NCI-H82 treated with DMSO at 0.1 percent for 48 hours (cell line): ENCODE results near the gene TBX19.

Source experiments
- DNase-seq: peaks from one replicate; lab custom pipeline; 2025; ENCODE audit not compliant: unreplicated experiment; lab: John Stamatoyannopoulos, UW

The TBX19 gene

GRCh38 chr1:168279253-168279652 is 1.4 kb upstream of the TBX19 start:
- DNase-seq, result no peak

GRCh38 chr1:168281603-168282325 is 1.1 kb downstream of the TBX19 start:
- DNase-seq, result no peak

- DNase-seq, result no peak
These were observed 4.8 kb downstream of the TBX19 start for GRCh38 chr1:168285521-168285790.

GRCh38 chr1:168285971-168286927 is 5.6 kb downstream of the TBX19 start:
- DNase-seq, result no peak

GRCh38 chr1:168287237-168287664 is 6.6 kb downstream of the TBX19 start:
- no peak for DNase-seq

- no peak for DNase-seq
These were observed 7.8 kb downstream of the TBX19 start for GRCh38 chr1:168288311-168289052.

GRCh38 chr1:168291222-168291837 is 10.7 kb downstream of the TBX19 start:
- DNase-seq, result no peak

GRCh38 chr1:168293356-168293755 is 12.7 kb downstream of the TBX19 start:
- no peak for DNase-seq

GRCh38 chr1:168295411-168296114 is 14.9 kb downstream of the TBX19 start:
- no peak for DNase-seq

- DNase-seq, result no peak
These were observed 16.5 kb downstream of the TBX19 start for GRCh38 chr1:168297019-168297730.

- no peak for DNase-seq
These were observed 17.8 kb downstream of the TBX19 start for GRCh38 chr1:168298446-168298845.

GRCh38 chr1:168300626-168301025 is 19.9 kb downstream of the TBX19 start:
- DNase-seq, result no peak

GRCh38 chr1:168301664-168302320 is 21.1 kb downstream of the TBX19 start:
- no peak for DNase-seq

GRCh38 chr1:168303716-168304540 is 23.3 kb downstream of the TBX19 start:
- no peak for DNase-seq

GRCh38 chr1:168304865-168305264 is 24.2 kb downstream of the TBX19 start:
- no peak for DNase-seq

GRCh38 chr1:168312718-168313604 is 32.3 kb downstream of the TBX19 start:
- no peak for DNase-seq

GRCh38 chr1:168316142-168316541 is 35.5 kb downstream of the TBX19 start:
- no peak for DNase-seq

- DNase-seq, result no peak
These were observed 36.6 kb downstream of the TBX19 start for GRCh38 chr1:168317309-168317708.
